IPS-11a (cell line): ENCODE data around the gene JMJD7.

Experiments
- H3K4me3 ChIP-seq: one replicate; pipeline ENCODE4 v1.5.1; 2013; ENCODE audit warnings: low read depth, low read length, control low read depth

The JMJD7 gene

GRCh38 chr15:41881086-41881485, 53.2 kb downstream of the JMJD7 start:
- no peak overlapping the region for H3K4me3 ChIP-seq

- H3K4me3 ChIP-seq: no peak overlapping the region
These were observed 53.6 kb downstream of the JMJD7 start for GRCh38 chr15:41881550-41881919.

- H3K4me3 ChIP-seq: peak overlapping the region; percentile 24
These were observed 54.2 kb downstream of the JMJD7 start for GRCh38 chr15:41881920-41882688.

- peak overlapping the region; percentile 24 for H3K4me3 ChIP-seq
These were observed 55.0 kb downstream of the JMJD7 start for GRCh38 chr15:41882689-41883483.

GRCh38 chr15:41883484-41883825, 55.6 kb downstream of the JMJD7 start:
- no peak overlapping the region for H3K4me3 ChIP-seq

GRCh38 chr15:41884458-41884857, 56.6 kb downstream of the JMJD7 start:
- H3K4me3 ChIP-seq: no peak overlapping the region

- H3K4me3 ChIP-seq: no peak overlapping the region
These were observed 57.4 kb downstream of the JMJD7 start for GRCh38 chr15:41885321-41885720.

GRCh38 chr15:41885841-41886240, 57.9 kb downstream of the JMJD7 start:
- no peak overlapping the region for H3K4me3 ChIP-seq

- no peak overlapping the region for H3K4me3 ChIP-seq
These were observed 58.8 kb downstream of the JMJD7 start for GRCh38 chr15:41886741-41887140.

GRCh38 chr15:41887161-41887560, 59.3 kb downstream of the JMJD7 start:
- no peak overlapping the region for H3K4me3 ChIP-seq
